Naive thymus-derived CD4-positive, alpha-beta T cell (primary cell): ENCODE results near the gene ASTN1. TPM values are rescaled to one million over a fixed set of nuclear protein-coding genes. Genes with fewer than 3 reads are reported as not detected.

Source experiments
- ATAC-seq: fragments of 150-1000 bp; cut with Tn5 transposase; 2 replicates; pipeline ENCODE4 v1.10.0; 2021; ENCODE audit warnings: mild to moderate bottlenecking, moderate library complexity
- CTCF ChIA-PET: fragments of 350-600 bp; sonication (Branson Sonifier 250); formaldehyde crosslinking; loops from one replicate; lab custom pipeline; 2021; ENCODE audit warnings: antibody characterized with exemption; lab: Charles Lee
- POLR2A ChIA-PET: fragments of 350-600 bp; sonication (Branson Sonifier 250); formaldehyde crosslinking; loops from one replicate; lab custom pipeline; 2021; ENCODE audit warnings: antibody characterized with exemption, inconsistent platforms; lab: Charles Lee
- DNase-seq, 9 donors: peaks; one replicate each; pipeline versions ENCODE4 v3.0.0 to v3.0.0-alpha.2; 2020 to 2022; ENCODE audit warnings: mixed read lengths in 1 of 9
- H3K27ac ChIP-seq: one replicate; pipeline ENCODE4 v1.7.0; 2013; ENCODE audit warnings: mild to moderate bottlenecking, low read depth, low read length, moderate library complexity
- H3K27me3 ChIP-seq, 2 donors: one replicate each; pipeline ENCODE4 v1.7.0; 2013; ENCODE audit warnings: low read length in 2 of 2, mild to moderate bottlenecking in 2 of 2, moderate library complexity in 2 of 2; ENCODE audit not compliant: control insufficient read depth in 2 of 2, insufficient read depth in 2 of 2
- H3K36me3 ChIP-seq, 3 experiments: 1 replicate in 2 of 3; 2 replicates in 1 of 3; pipeline ENCODE4 v1.7.0; 2013; ENCODE audit warnings: low read length in 3 of 3, mild to moderate bottlenecking in 3 of 3, moderate library complexity in 1 of 3; ENCODE audit not compliant: insufficient read depth in 3 of 3, control insufficient read depth in 2 of 3
- H3K4me1 ChIP-seq, 2 donors: one replicate each; pipeline ENCODE4 v1.7.0; 2013; ENCODE audit warnings: low read length in 2 of 2, mild to moderate bottlenecking in 2 of 2, moderate library complexity in 1 of 2; ENCODE audit not compliant: control insufficient read depth in 2 of 2, insufficient read depth in 2 of 2
- H3K4me3 ChIP-seq: 2 replicates; pipeline ENCODE4 v1.7.0; 2013; ENCODE audit warnings: mild to moderate bottlenecking, low read length
- H3K9me3 ChIP-seq, 3 experiments: 1 replicate in 2 of 3; 2 replicates in 1 of 3; pipeline ENCODE4 v1.7.0; 2013; ENCODE audit warnings: low read length in 3 of 3; ENCODE audit not compliant: control insufficient read depth in 2 of 3
- H3K27ac Mint-ChIP-seq, 9 donors: one replicate each; pipeline ENCODE4 v1.8.0; 2020 to 2022; ENCODE audit warnings: mixed read lengths in 9 of 9, mild to moderate bottlenecking in 8 of 9, moderate library complexity in 5 of 9, inconsistent platforms in 2 of 9
- H3K27me3 Mint-ChIP-seq, 5 donors: one replicate each; pipeline ENCODE4 v1.8.0; 2021 to 2022; ENCODE audit warnings: mixed read lengths in 5 of 5, mild to moderate bottlenecking in 1 of 5
- H3K36me3 Mint-ChIP-seq, 5 donors: one replicate each; pipeline ENCODE4 v1.8.0; 2020 to 2022; ENCODE audit warnings: mixed read lengths in 5 of 5, mild to moderate bottlenecking in 3 of 5, inconsistent platforms in 1 of 5
- H3K4me1 Mint-ChIP-seq, 7 donors: one replicate each; pipeline ENCODE4 v1.8.0; 2020 to 2022; ENCODE audit warnings: mixed read lengths in 7 of 7, mild to moderate bottlenecking in 3 of 7, inconsistent platforms in 1 of 7
- H3K4me3 Mint-ChIP-seq, 10 donors: one replicate each; pipeline ENCODE4 v1.8.0; 2020 to 2022; ENCODE audit warnings: mild to moderate bottlenecking in 10 of 10, mixed read lengths in 10 of 10, moderate library complexity in 6 of 10, inconsistent platforms in 2 of 10
- H3K9me3 Mint-ChIP-seq, 11 donors: one replicate each; pipeline ENCODE4 v1.8.0; 2020 to 2022; ENCODE audit warnings: mixed read lengths in 11 of 11, mild to moderate bottlenecking in 4 of 11, inconsistent platforms in 1 of 11, moderate library complexity in 1 of 11
- intact Hi-C, 2 donors: fragments of 100-400 bp; cut with micrococcal nuclease; formaldehyde crosslinking; loops; one replicate each; pipeline ENCODE4 v1.15.1; 2023
- polyA plus RNA-seq, 2 donors: library from polyadenylated mRNA; unstranded; fragments of 300-500 nt; fragmentation: Illumina TruSeq; gene quantifications; one replicate each; pipeline ENCODE4 v1.2.3, GENCODE V29; 2021
- total RNA-seq, 6 experiments: library from RNA in 5 of 6; stranded (reverse) in 5 of 6; gene quantifications; 1 replicate in 5 of 6; 2 replicates in 1 of 6; pipeline ENCODE4 v1.2.3 and lab custom pipeline; 2021 to 2026

ASTN1 gene
- total and polyA plus RNA-seq, 7 experiments from 2014 or later: 0.07 TPM; not detected in 6

- Mint-ChIP-seq H3K4me1 (no peaks in the 10 kb centered on the region), H3K36me3 (no peaks in the 10 kb centered on the region), H3K9me3 (peaks cover 0 to 11% (median 0%) of the 10 kb centered on the region in 11 donors), H3K4me3 (no peak overlapping the region), H3K27ac (no peak overlapping the region), H3K27me3 (peaks cover 0 to 18% (median 6%) of the 10 kb centered on the region in 5 donors)
- Histone ChIP-seq H3K4me3 (no peak overlapping the region), H3K27ac (no peak overlapping the region), H3K36me3 (no peaks in the 10 kb centered on the region), H3K4me1 (no peaks in the 10 kb centered on the region), H3K9me3 (no peaks in the 10 kb centered on the region), H3K27me3 (no peaks in the 10 kb centered on the region)
- intact Hi-C loops: no loop called here
- CTCF ChIA-PET: no interaction called here
- DNase-seq (no peak), ATAC-seq (no peak)
- POLR2A ChIA-PET: no interaction called here
Observed at GRCh38 chr1:176854121-176854520, 310.4 kb downstream of the ASTN1 start.

- Mint-ChIP-seq H3K27ac (no peak overlapping the region), H3K27me3 (peaks cover 0 to 18% (median 6%) of the 10 kb centered on the region in 5 donors), H3K4me1 (no peaks in the 10 kb centered on the region), H3K4me3 (no peak overlapping the region), H3K36me3 (no peaks in the 10 kb centered on the region), H3K9me3 (peaks cover 0 to 10% (median 0%) of the 10 kb centered on the region in 11 donors)
- POLR2A ChIA-PET: no interaction called here
- Histone ChIP-seq H3K9me3 (no peaks in the 10 kb centered on the region), H3K4me1 (no peaks in the 10 kb centered on the region), H3K4me3 (no peak overlapping the region), H3K36me3 (no peaks in the 10 kb centered on the region), H3K27ac (no peak overlapping the region), H3K27me3 (no peaks in the 10 kb centered on the region)
- CTCF ChIA-PET: no interaction called here
- ATAC-seq (no peak), DNase-seq (no peak)
- intact Hi-C loops: no loop called here
Observed at GRCh38 chr1:176853503-176853902, 311.0 kb downstream of the ASTN1 start.

DNA sequence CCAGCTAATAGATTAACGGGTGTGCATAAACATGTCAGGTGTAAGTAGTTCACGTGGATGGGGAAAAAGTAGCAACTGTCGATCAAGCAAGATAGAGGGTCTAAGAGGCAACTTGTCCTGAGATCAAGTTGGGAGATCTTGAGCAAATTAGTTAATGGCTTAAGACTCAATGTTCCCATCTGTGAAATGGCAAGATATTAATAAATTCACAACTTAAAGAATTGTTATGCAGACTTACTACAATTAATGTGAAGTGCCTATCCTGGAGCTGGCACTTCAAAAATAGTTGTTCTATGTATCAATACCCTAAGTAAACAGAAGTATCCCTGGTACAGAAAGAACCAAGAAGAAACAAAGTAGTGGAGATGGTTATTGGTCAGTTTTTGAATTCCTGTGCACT, 312.4 kb downstream of the ASTN1 start:
- no peaks in the 10 kb centered on the region for H3K9me3 ChIP-seq
- H3K27me3 ChIP-seq: no peaks in the 10 kb centered on the region
- no peak overlapping the region for H3K27ac ChIP-seq
- Mint-ChIP-seq H3K36me3 (no peaks in the 10 kb centered on the region), H3K4me3 (no peak overlapping the region), H3K4me1 (no peaks in the 10 kb centered on the region), H3K27ac (no peak overlapping the region), H3K9me3 (peaks cover 0 to 7% (median 0%) of the 10 kb centered on the region in 11 donors), H3K27me3 (peaks cover 0 to 16% (median 3%) of the 10 kb centered on the region in 5 donors)
- DNase-seq (no peak), ATAC-seq (no peak)
- H3K4me1 ChIP-seq: no peaks in the 10 kb centered on the region
- H3K4me3 ChIP-seq: no peak overlapping the region
- ChIA-PET POLR2A (no interaction called here), CTCF (no interaction called here)
- H3K36me3 ChIP-seq: no peaks in the 10 kb centered on the region
- intact Hi-C loops: no loop called here

DNA sequence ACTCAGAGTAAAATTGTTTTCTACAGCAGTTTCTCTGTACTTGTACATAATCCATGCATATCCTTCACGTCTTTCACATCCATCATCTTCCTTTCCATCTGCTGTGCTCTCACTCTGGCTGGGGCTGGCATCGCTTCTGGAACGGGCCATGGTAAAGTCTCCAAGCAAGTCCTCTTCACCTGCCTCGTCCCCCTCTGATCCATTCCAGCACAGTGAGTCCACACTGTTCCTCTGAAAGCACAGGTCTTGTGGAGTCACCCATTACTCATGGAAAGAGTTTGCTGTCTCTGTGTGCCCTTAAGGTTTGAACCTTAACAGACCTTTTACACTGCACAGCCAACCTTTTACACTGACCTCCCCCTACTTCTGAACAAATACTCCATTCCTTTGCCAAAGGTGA, 313.6 kb downstream of the ASTN1 start:
- no peaks in the 10 kb centered on the region for H3K36me3 ChIP-seq
- H3K27ac Mint-ChIP-seq: no peak overlapping the region
- ChIA-PET CTCF (no interaction called here), POLR2A (no interaction called here)
- no peaks in the 10 kb centered on the region for H3K4me1 ChIP-seq
- ATAC-seq (no peak), DNase-seq (no peak)
- H3K27ac ChIP-seq: no peak overlapping the region
- no peak overlapping the region for H3K4me3 ChIP-seq
- no peaks in the 10 kb centered on the region for H3K9me3 ChIP-seq
- H3K9me3 Mint-ChIP-seq: peaks cover 0 to 7% (median 0%) of the 10 kb centered on the region in 11 donors
- H3K36me3 Mint-ChIP-seq: no peaks in the 10 kb centered on the region
- H3K27me3 ChIP-seq: no peaks in the 10 kb centered on the region
- intact Hi-C loops: no loop called here
- peaks cover 0 to 9% (median 0%) of the 10 kb centered on the region in 5 donors for H3K27me3 Mint-ChIP-seq
- no peak overlapping the region for H3K4me3 Mint-ChIP-seq
- no peaks in the 10 kb centered on the region for H3K4me1 Mint-ChIP-seq

GRCh38 chr1:176849281-176849680, 315.2 kb downstream of the ASTN1 start:
- no peaks in the 10 kb centered on the region for H3K4me1 Mint-ChIP-seq
- ATAC-seq: no peak
- H3K36me3 Mint-ChIP-seq: no peaks in the 10 kb centered on the region
- DNase-seq: no peak
- ChIA-PET CTCF (no interaction called here), POLR2A (no interaction called here)
- no peak overlapping the region for H3K27ac Mint-ChIP-seq
- no peaks in the 10 kb centered on the region for H3K9me3 ChIP-seq
- H3K27me3 Mint-ChIP-seq: peaks cover 0 to 10% (median 0%) of the 10 kb centered on the region in 5 donors
- H3K27me3 ChIP-seq: no peaks in the 10 kb centered on the region
- H3K36me3 ChIP-seq: no peaks in the 10 kb centered on the region
- peaks cover 0 to 5% (median 0%) of the 10 kb centered on the region in 11 donors for H3K9me3 Mint-ChIP-seq
- H3K27ac ChIP-seq: no peak overlapping the region
- H3K4me3 ChIP-seq: no peak overlapping the region
- intact Hi-C loops: no loop called here
- no peak overlapping the region for H3K4me3 Mint-ChIP-seq
- no peaks in the 10 kb centered on the region for H3K4me1 ChIP-seq

- Mint-ChIP-seq H3K4me3 (no peak overlapping the region), H3K9me3 (peaks cover 0 to 4% (median 0%) of the 10 kb centered on the region in 11 donors), H3K4me1 (no peaks in the 10 kb centered on the region), H3K27ac (no peak overlapping the region), H3K27me3 (peaks cover 0 to 11% (median 0%) of the 10 kb centered on the region in 5 donors), H3K36me3 (no peaks in the 10 kb centered on the region)
- no peak overlapping the region for H3K4me3 ChIP-seq
- H3K27ac ChIP-seq: no peak overlapping the region
- no peaks in the 10 kb centered on the region for H3K4me1 ChIP-seq
- H3K9me3 ChIP-seq: no peaks in the 10 kb centered on the region
- intact Hi-C loops: no loop called here
- ATAC-seq (no peak), DNase-seq (no peak)
- H3K36me3 ChIP-seq: no peaks in the 10 kb centered on the region
- ChIA-PET CTCF (no interaction called here), POLR2A (no interaction called here)
- no peaks in the 10 kb centered on the region for H3K27me3 ChIP-seq
Observed at GRCh38 chr1:176847052-176847451, 317.5 kb downstream of the ASTN1 start.

DNA sequence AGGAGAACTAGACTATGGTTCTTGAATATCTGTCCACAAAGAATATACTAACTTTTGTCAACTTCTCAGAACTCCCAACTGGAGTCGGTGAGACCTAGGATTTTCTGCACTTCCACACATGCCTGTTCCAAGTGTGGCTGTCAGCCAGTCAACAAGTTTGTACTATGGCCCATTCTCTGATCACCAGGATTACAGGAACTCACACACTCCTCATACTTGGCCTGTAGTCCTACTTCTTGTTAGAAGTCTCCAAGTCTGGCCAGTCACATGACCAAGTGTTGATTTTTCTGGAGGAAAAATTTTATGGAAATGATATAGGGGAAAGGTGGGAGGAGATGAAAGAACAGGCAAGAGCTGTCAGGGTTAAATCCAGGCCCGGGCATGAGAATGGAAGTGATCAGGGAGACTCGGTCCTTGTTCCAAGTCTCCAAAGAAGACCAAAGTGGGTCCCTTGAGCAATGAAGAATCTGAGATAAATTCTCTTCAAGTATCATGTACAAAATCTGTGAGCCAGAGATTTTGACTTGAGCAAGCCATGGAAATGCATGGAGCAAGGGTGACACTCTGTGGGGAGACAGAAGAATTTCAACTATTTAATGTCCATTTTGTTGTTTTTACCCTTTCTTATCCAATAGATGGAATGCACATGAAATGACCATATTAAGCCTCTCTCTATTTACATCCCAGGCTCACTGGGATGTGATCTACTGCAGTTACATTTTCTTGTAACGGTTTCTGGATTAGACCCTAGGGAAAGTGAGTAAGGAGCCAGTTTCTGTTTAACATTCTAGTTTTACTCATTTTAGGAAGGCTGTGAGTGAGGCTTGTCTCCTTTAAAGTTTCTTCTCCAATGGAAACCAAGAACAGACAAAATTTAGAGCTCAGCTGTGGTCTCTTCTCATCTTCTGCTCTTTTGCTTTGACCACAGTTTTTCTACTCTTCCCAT, 320.9 kb downstream of the ASTN1 start:
- Mint-ChIP-seq H3K27ac (no peak overlapping the region), H3K4me3 (no peak overlapping the region), H3K9me3 (peaks cover 0 to 4% (median 0%) of the 10 kb centered on the region in 11 donors), H3K27me3 (peaks cover 0 to 17% (median 0%) of the 10 kb centered on the region in 5 donors), H3K4me1 (no peaks in the 10 kb centered on the region), H3K36me3 (no peaks in the 10 kb centered on the region)
- H3K4me3 ChIP-seq: no peak overlapping the region
- H3K9me3 ChIP-seq: no peaks in the 10 kb centered on the region
- intact Hi-C loops: no loop called here
- no peak for ATAC-seq
- POLR2A ChIA-PET: no interaction called here
- no peaks in the 10 kb centered on the region for H3K36me3 ChIP-seq
- no peaks in the 10 kb centered on the region for H3K4me1 ChIP-seq
- no peak for DNase-seq
- no peak overlapping the region for H3K27ac ChIP-seq
- H3K27me3 ChIP-seq: no peaks in the 10 kb centered on the region
- CTCF ChIA-PET: no interaction called here
